BLaER1 treated with 17β-estradiol and CSF1 and Interleukin-3, amounts not matched to agents 10 nM and 100 nM (cell line): ENCODE results near the gene DDX51.

ENCODE experiments used
- H3K27ac ChIP-seq, 11 experiments: shearing (Covaris generic); formaldehyde crosslinking; 2 replicates each; pipeline ENCODE4 v1.8.1; 2022
- H3K27me3 ChIP-seq, 11 experiments: shearing (Covaris generic); formaldehyde crosslinking; 2 replicates each; pipeline ENCODE4 v1.8.1; 2022
- H3K36me3 ChIP-seq, 11 experiments: shearing (Covaris generic); formaldehyde crosslinking; 2 replicates each; pipeline ENCODE4 v1.8.1; 2022
- H3K4me1 ChIP-seq, 10 experiments: shearing (Covaris generic); formaldehyde crosslinking; 2 replicates each; pipeline ENCODE4 v1.8.1; 2022
- H3K4me2 ChIP-seq, 11 experiments: shearing (Covaris generic); formaldehyde crosslinking; 2 replicates each; pipeline ENCODE4 v1.8.1; 2022
- H3K4me3 ChIP-seq, 10 experiments: shearing (Covaris generic); formaldehyde crosslinking; 2 replicates each; pipeline ENCODE4 v1.8.1; 2022
- H3K9ac ChIP-seq, 11 experiments: shearing (Covaris generic); formaldehyde crosslinking; 2 replicates each; pipeline ENCODE4 v1.8.1; 2022
- H3K9me3 ChIP-seq, 11 experiments: shearing (Covaris generic); formaldehyde crosslinking; replicated peaks in 1 of 11; 2 replicates each; pipeline ENCODE4 v1.8.1; 2022
- H4K20me1 ChIP-seq, 11 experiments: shearing (Covaris generic); formaldehyde crosslinking; 2 replicates each; pipeline ENCODE4 v1.8.1; 2022
- Cebpa-rat ChIP-seq, 11 experiments: shearing (Covaris generic); IDR thresholded peaks; 2 replicates each; pipeline ENCODE4 v1.8.1; 2022

DDX51 gene

DNA sequence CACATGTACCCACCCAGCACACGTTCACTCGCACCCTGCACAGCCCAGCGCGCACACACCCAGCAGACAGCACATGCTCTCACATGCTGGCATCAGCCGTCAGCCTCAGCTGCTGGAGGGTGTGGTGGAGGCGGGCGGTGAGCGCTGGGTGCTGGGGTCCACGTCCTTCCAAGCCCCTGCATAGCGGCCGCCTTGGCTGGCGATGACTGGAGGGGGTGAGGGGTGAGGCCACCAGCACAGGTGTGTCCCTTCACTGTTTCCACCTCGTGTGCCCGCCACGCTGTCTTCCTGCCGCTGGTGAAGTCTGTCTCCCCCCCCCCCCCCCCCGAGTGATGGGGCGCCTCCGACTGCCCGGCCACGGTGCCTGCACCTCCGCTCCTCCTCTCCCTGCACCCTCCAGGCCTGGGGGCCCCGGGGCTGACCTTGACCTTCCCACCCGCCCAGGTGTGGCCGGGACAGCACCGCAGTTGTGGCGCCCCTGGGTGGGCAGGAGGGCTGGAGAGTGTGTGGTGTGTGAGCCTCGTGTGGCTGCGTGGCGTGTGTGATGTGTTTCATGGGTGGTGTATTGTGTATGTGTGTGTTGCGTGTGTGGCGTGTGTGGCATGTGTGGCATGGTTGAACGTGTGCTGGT is 37.6 kb upstream of the DDX51 start:
- H3K9me3 ChIP-seq = no peaks in the 10 kb centered on the region
- peaks cover 44 to 98% (median 92%) of the 10 kb centered on the region in 10 experiments for H3K4me1 ChIP-seq
- TF ChIP-seq Cebpa-rat (IDR thresholded peaks at IDR 0.05) = no peak
- H3K9ac ChIP-seq = no peak overlapping the region
- H3K27ac ChIP-seq = no peak overlapping the region; a peak in 1 of 22 replicates
- no peak overlapping the region for H3K4me3 ChIP-seq
- peak overlapping the region in 8 of 11 experiments; percentile 89 to 100 (median 98); a peak in 16 of 22 replicates for H3K4me2 ChIP-seq
- H3K27me3 ChIP-seq = peaks cover 0 to 4% (median 0%) of the 10 kb centered on the region in 11 experiments; a peak in 1 of 22 replicates
- H3K36me3 ChIP-seq = no peaks in the 10 kb centered on the region
- 0 out of 22 replicates have a peak, but pooled peaks cover 0 to 5% (median 0%) of the 10 kb centered on the region in 11 experiments for H4K20me1 ChIP-seq

DNA sequence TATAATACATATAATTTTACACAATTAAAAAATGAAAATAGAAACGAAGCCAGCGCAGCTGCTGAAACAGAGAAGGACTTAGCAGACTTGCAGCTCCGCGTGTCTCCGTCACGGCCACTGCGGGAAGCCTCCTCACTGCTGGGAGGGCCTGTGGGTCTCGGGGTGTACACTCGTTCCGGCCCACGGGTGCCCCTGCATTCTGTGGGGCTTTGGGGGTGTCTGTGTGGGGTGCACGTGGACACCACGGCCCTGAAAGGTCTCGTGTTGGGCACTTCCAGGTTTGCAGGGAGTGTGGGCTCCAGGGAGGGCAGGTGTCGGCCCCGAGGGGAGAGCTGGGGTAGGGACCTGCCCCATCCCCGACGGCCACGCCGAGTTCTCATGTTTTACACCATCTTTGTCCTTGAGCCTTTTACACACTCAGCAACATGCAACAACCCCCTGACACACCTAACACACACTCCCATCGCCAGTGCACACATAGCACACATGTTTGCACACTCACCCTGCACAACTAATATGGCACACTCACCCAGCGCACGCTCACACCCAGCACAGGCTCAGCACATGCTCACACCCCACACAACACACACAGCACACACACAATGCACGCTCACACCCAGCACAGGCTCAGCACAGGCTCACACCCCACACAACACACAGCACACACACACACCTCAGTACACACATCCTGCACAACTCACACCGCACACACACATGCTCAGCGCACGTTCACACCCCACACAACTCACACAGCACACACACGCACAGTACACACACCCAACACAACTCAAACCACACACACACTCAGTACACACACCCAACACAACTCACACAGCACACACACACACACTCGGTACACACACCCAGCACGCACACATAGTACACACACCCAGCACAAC is 36.8 kb upstream of the DDX51 start:
- 0 out of 22 replicates have a peak, but pooled peaks cover 0 to 5% (median 0%) of the 10 kb centered on the region in 11 experiments for H4K20me1 ChIP-seq
- peaks cover 0 to 4% (median 0%) of the 10 kb centered on the region in 11 experiments; a peak in 1 of 22 replicates for H3K27me3 ChIP-seq
- H3K4me3 ChIP-seq = no peak overlapping the region
- no peaks in the 10 kb centered on the region for H3K9me3 ChIP-seq
- H3K9ac ChIP-seq = peak overlapping the region in 1 of 11 experiments; percentile 41; a peak in 1 of 22 replicates
- peaks cover 44 to 98% (median 92%) of the 10 kb centered on the region in 10 experiments for H3K4me1 ChIP-seq
- H3K36me3 ChIP-seq = no peaks in the 10 kb centered on the region
- peak overlapping the region in 9 of 11 experiments; percentile 89 to 100 (median 97); a peak in 16 of 22 replicates for H3K4me2 ChIP-seq
- no peak for TF ChIP-seq Cebpa-rat (IDR thresholded peaks at IDR 0.05)
- H3K27ac ChIP-seq = no peak overlapping the region; a peak in 1 of 22 replicates

DNA sequence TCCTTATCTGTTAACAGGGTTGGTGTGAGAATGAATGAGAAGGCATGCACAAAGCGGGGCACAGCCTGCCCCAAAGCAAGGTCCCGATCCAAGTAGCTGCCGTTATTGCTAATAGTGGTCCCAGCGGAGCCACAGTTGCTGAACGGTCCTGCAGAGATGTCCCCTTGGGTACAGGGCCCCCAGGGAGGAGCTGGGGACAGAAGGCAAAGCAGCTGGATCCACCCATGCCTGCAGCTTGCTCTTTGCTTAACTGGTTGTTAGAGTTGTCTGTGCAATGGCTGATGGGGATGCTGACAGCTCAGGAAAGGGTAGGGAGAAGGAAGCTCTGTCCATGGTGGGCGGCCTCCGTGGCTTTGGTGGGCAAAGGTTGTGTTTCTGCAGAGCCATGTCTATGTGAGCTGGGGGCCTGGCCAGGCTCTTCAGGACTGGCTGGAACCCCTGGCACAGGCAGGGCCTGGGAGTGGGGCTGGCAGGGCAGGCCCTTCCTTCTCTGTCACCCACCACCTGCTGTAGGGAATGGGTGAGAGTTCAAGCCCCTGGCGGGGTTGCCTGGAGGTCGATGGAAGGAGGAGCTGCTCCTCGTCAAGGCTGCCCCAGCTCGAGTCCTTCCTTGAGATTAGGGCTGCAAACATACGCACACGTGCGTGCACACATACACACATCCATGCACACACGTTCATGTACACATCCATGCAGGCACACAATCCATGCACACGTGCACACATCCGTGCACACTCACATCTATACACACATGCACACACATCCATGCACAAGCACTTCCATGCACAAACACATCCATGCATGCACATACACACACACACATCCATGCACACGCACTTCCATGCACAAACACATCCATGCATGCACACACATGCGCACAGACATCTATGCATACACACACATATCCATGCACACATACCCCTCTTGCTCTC is 35.6 kb upstream of the DDX51 start:
- Histone ChIP-seq H3K27me3 (peaks cover 0 to 13% (median 0%) of the 10 kb centered on the region in 11 experiments; a peak in 7 of 22 replicates), H3K36me3 (no peaks in the 10 kb centered on the region), H3K4me2 (peak overlapping the region; percentile 89 to 100 (median 97)), H3K27ac (peak overlapping the region in 9 of 11 experiments; percentile 68 to 80 (median 75); a peak in 15 of 22 replicates), H3K9ac (peak overlapping the region in 9 of 11 experiments; percentile 47 to 74 (median 68); a peak in 14 of 22 replicates), H3K4me1 (peaks cover 36 to 98% (median 91%) of the 10 kb centered on the region in 10 experiments), H3K9me3 (no peaks in the 10 kb centered on the region), H4K20me1 (0 out of 22 replicates have a peak, but pooled peaks cover 0 to 5% (median 0%) of the 10 kb centered on the region in 11 experiments), H3K4me3 (peak overlapping the region; percentile 39 to 65 (median 52); a peak in 16 of 20 replicates)
- no peak for TF ChIP-seq Cebpa-rat (IDR thresholded peaks at IDR 0.05)

DNA sequence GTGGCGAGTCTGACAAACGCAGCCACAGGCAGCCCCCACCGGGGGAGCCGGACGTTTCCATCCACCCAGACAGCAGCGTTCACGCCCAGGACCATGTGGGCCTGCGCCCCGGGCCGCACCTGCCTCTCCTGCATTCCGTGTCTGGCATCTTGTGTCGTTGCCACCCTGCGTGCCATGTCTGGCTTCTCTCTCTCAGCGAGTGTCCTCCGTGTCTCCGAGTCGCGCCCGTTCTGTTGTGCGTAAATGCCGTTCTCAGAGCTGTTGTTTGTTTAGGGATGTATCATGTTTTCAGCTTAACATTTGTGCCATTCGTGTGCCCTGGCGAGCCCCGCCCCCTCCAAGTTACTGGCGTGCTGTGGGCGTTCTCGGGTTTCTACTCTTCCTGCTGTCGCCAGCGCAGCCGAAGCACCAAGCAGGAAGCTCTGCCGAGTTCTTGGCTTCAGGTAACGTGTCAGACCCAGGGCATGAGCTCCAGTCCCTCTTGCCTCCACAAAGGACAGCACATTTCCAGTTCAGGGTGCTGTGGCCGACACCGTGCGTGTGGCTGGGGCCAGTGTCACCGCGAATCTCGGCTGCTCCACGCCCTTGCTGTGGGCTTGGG is 34.8 kb upstream of the DDX51 start:
- Histone ChIP-seq H3K4me2 (peak overlapping the region; percentile 89 to 100 (median 97)), H3K4me1 (peaks cover 36 to 98% (median 91%) of the 10 kb centered on the region in 10 experiments), H3K9ac (peak overlapping the region; percentile 47 to 76 (median 70); a peak in 21 of 22 replicates), H3K27me3 (peaks cover 0 to 20% (median 8%) of the 10 kb centered on the region in 11 experiments; a peak in 18 of 22 replicates), H3K9me3 (no peaks in the 10 kb centered on the region), H4K20me1 (peaks cover 0 to 5% (median 0%) of the 10 kb centered on the region in 11 experiments; a peak in 1 of 22 replicates), H3K27ac (peak overlapping the region; percentile 68 to 80 (median 75)), H3K4me3 (peak overlapping the region; percentile 39 to 65 (median 52); a peak in 19 of 20 replicates), H3K36me3 (no peaks in the 10 kb centered on the region)
- no peak for TF ChIP-seq Cebpa-rat (IDR thresholded peaks at IDR 0.05)

DNA sequence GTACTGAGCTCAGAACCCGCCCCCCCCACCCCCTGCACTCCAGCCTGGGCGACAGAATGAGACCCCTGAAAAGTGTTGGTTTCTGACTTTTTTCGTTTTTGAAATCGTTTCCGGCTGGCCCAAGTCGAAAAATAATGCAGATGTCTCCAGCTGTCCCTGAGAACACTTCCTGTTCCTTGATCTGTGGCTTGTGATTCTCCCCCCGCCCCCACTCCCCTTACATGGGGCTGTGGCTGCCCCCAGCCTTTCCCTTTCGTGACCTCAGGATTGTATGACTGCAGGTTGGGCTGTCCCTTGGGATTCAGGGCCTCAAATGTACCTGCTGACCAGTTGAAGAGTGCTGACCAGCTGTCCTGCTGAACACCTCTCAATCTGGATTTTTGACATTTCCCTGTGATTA is 34.2 kb upstream of the DDX51 start:
- peak overlapping the region; percentile 47 to 76 (median 70); a peak in 21 of 22 replicates for H3K9ac ChIP-seq
- TF ChIP-seq Cebpa-rat (IDR thresholded peaks at IDR 0.05) = no peak
- H3K4me1 ChIP-seq = peaks cover 40 to 98% (median 92%) of the 10 kb centered on the region in 10 experiments
- peak overlapping the region; percentile 68 to 80 (median 75) for H3K27ac ChIP-seq
- H3K4me3 ChIP-seq = peak overlapping the region; percentile 39 to 65 (median 52); a peak in 18 of 20 replicates
- peaks cover 0 to 7% (median 0%) of the 10 kb centered on the region in 11 experiments; a peak in 2 of 22 replicates for H4K20me1 ChIP-seq
- peak overlapping the region; percentile 89 to 100 (median 97) for H3K4me2 ChIP-seq
- H3K9me3 ChIP-seq = no peaks in the 10 kb centered on the region
- H3K36me3 ChIP-seq = no peaks in the 10 kb centered on the region
- H3K27me3 ChIP-seq = peaks cover 0 to 26% (median 14%) of the 10 kb centered on the region in 11 experiments; a peak in 20 of 22 replicates

DNA sequence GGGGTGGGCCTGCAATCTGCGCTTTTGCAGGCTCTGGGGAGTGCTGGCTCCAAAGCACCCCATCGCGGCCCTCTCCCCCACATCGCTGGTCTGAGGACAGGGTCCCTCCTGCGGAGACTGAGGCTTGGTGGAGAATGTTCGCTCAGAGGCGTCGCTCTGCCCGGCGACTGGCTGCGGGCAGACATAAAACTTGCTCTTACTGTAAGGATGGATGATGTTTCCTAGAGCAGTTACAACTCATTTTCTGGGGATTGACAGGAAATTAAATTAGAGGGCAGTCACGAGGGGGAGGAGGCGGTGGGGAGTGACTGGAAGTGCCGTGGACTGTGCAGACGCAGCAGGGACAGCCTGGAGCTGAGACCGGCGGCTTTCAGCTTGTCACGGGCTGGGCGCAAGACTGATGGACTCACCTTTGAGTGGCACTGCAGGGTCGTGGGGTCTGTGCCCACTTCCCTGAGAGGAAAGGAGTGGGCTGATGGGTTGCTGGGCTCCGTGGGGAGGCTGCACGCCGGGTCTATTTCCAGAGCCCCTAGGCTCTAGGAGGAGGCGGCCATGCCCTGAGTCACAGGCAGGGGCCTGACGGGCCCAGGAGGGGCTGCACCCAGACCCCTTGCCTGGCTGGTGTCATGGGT is 32.9 kb upstream of the DDX51 start:
- H3K4me2 ChIP-seq = peak overlapping the region; percentile 71 to 95 (median 80)
- no peak for TF ChIP-seq Cebpa-rat (IDR thresholded peaks at IDR 0.05)
- peak overlapping the region in 8 of 11 experiments; percentile 6 to 55 (median 34); a peak in 11 of 22 replicates for H3K27ac ChIP-seq
- H3K36me3 ChIP-seq = no peaks in the 10 kb centered on the region
- peaks cover 52 to 99% (median 96%) of the 10 kb centered on the region in 10 experiments for H3K4me1 ChIP-seq
- H3K9ac ChIP-seq = peak overlapping the region in 6 of 11 experiments; percentile 2 to 61 (median 16); a peak in 9 of 22 replicates
- 0 out of 20 replicates have a peak overlapping the region, but pooled peaks of 1 of the 10 experiments have one; percentile 21 for H3K4me3 ChIP-seq
- H3K9me3 ChIP-seq = no peaks in the 10 kb centered on the region
- peaks cover 0 to 15% (median 0%) of the 10 kb centered on the region in 11 experiments; a peak in 3 of 22 replicates for H4K20me1 ChIP-seq
- peaks cover 8 to 39% (median 26%) of the 10 kb centered on the region in 11 experiments; a peak in 20 of 22 replicates for H3K27me3 ChIP-seq
